HepG2 (cell line): ENCODE results near the gene SCYL1. TPM values are rescaled to one million over a fixed set of nuclear protein-coding genes. Genes with fewer than 3 reads are reported as not detected.

Experiments
- ARID2 ChIP-seq: sonication (generic); formaldehyde crosslinking; IDR thresholded peaks from 2 replicates; pipeline ENCODE4 v1.8.1; 2022; ENCODE audit warnings: mild to moderate bottlenecking, missing genetic modification reagents, borderline replicate concordance
- JDP2 ChIP-seq: sonication (generic); formaldehyde crosslinking; IDR thresholded peaks from 2 replicates; pipeline ENCODE4 v1.8.1; 2022; ENCODE audit warnings: missing genetic modification reagents, borderline replicate concordance
- KAT8 ChIP-seq: IDR thresholded peaks from 2 replicates; pipeline ENCODE4 v1.6.1; 2016; ENCODE audit warnings: missing genetic modification reagents, missing compliant biosample characterization
- MLLT10 ChIP-seq: sonication (generic); formaldehyde crosslinking; IDR thresholded peaks from 2 replicates; pipeline ENCODE4 v1.4.0; 2020; ENCODE audit warnings: missing genetic modification reagents
- PITX1 ChIP-seq: sonication (generic); formaldehyde crosslinking; IDR thresholded peaks from 2 replicates; pipeline ENCODE4 v1.5.1; 2020; ENCODE audit warnings: mild to moderate bottlenecking, missing genetic modification reagents
- REL ChIP-seq: sonication (generic); formaldehyde crosslinking; conservative IDR thresholded peaks from 2 replicates; pipeline ENCODE4 v1.8.0; 2022; ENCODE audit warnings: mild to moderate bottlenecking, missing genetic modification reagents, moderate library complexity
- REPIN1 ChIP-seq: sonication (generic); formaldehyde crosslinking; IDR thresholded peaks from 2 replicates; pipeline ENCODE4 v1.8.0; 2022; ENCODE audit warnings: missing genetic modification reagents, low read depth, mild to moderate bottlenecking, borderline replicate concordance
- ZNF543 ChIP-seq: sonication (generic); formaldehyde crosslinking; IDR thresholded peaks from 2 replicates; pipeline ENCODE4 v1.4.0; 2020; ENCODE audit warnings: mild to moderate bottlenecking, missing genetic modification reagents
- ZNF562 ChIP-seq: sonication (generic); formaldehyde crosslinking; IDR thresholded peaks from 2 replicates; pipeline ENCODE4 v1.8.0; 2022; ENCODE audit warnings: missing genetic modification reagents, borderline replicate concordance
- polyA plus RNA-seq, 8 experiments: library from polyadenylated mRNA; depleted of rRNA in 3 of 8; stranded (reverse) in 7 of 8; unstranded in 1 of 8; fragments of >200 nt; fragmentation: Illumina TruSeq in 4 of 8; extraction: Trizol in 4 of 8; gene quantifications; 2 replicates each; pipeline versions ENCODE4 v1.2.1 to v1.2.3, GENCODE V29; 2011 to 2016; ENCODE audit warnings: low read depth in 4 of 8, missing spikeins in 1 of 8, mixed read lengths in 1 of 8; ENCODE audit not compliant: insufficient read depth in 1 of 8
- total RNA-seq, 5 experiments: library from RNA; depleted of rRNA; stranded (reverse); fragments of >200 nt; fragmentation: Illumina TruSeq; extraction: Trizol; gene quantifications; 2 replicates each; pipeline ENCODE4 v1.2.3, GENCODE V29; 2016; ENCODE audit warnings: low read depth in 1 of 5
- TF ChIP-seq, protein P1 (sequence below): IDR thresholded peaks from 2 replicates; pipeline ENCODE4 v1.6.1; 2016; ENCODE audit warnings: low read depth
- TF ChIP-seq, protein P2 (sequence below): sonication (generic); formaldehyde crosslinking; IDR thresholded peaks from 2 replicates; pipeline ENCODE4 v1.4.0; 2020; ENCODE audit warnings: missing genetic modification reagents, low read depth, mild to moderate bottlenecking, borderline replicate concordance
- TF ChIP-seq, protein P3 (sequence below): sonication (generic); formaldehyde crosslinking; IDR thresholded peaks from 2 replicates; pipeline ENCODE4 v1.5.0; 2020; ENCODE audit warnings: missing genetic modification reagents, mild to moderate bottlenecking, borderline replicate concordance
- TF ChIP-seq, protein P4 (sequence below): sonication (generic); formaldehyde crosslinking; conservative IDR thresholded peaks from 2 replicates; pipeline ENCODE4 v1.4.0; 2020; ENCODE audit warnings: mild to moderate bottlenecking, missing genetic modification reagents, moderate library complexity
- TF ChIP-seq, protein P5 (sequence below): sonication (generic); formaldehyde crosslinking; IDR thresholded peaks from 2 replicates; pipeline ENCODE4 v1.4.0; 2020; ENCODE audit warnings: missing genetic modification reagents, borderline replicate concordance

Gene SCYL1
- total and polyA plus RNA-seq, 2 of the 13 experiments (the other 11 are each of a cell fraction or from before 2014, with no cell fraction given), result 65.9 to 103 TPM

DNA sequence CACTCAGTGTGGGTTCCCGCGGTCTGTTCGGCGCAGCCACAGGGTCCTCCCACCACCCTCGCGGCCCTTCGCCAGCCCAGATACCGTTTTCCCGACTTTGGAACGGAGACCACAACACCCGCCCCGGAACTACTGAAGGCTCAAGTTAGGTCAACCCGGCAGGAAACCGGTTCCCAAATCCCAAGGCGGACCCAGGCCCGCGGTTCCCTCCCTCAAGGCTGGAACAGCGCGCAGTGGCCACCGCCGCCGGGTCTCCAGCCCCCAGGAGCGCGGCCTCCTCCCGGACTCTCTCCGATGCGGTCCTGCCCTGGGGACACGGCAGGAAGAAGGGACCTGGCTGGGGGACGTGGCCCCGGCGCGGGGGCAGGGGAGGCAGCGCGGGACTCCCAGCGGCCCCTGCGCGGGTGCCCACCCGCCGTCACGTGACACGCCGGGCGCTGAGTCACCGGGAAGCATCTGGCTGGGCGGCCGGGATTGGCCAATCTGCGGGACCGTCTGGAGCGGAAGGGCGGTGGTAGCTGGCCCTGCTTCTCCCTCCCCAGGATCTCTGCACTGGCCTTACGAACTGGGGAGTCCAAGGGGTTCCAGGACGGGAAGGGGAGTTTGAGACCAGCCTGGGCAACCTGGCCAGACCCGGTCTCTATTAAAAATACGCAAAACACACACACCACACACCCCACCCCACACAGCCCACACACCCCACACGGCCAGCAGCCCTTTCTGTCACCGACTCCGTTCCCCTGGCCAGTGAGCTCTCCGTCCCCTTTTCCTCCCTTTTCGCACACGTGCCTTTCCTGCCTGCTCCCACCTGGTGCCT is 47.5 kb upstream of the SCYL1 start (continued):
- TF ChIP-seq, protein P1, sequence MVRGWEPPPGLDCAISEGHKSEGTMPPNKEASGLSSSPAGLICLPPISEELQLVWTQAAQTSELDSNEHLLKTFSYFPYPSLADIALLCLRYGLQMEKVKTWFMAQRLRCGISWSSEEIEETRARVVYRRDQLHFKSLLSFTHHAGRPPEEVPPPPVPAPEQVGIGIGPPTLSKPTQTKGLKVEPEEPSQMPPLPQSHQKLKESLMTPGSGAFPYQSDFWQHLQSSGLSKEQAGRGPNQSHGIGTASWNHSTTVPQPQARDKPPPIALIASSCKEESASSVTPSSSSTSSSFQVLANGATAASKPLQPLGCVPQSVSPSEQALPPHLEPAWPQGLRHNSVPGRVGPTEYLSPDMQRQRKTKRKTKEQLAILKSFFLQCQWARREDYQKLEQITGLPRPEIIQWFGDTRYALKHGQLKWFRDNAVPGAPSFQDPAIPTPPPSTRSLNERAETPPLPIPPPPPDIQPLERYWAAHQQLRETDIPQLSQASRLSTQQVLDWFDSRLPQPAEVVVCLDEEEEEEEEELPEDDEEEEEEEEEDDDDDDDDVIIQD, result no peak
- TF ChIP-seq ARID2, result peak; percentile 69; the same call in 1 of the 2 replicates
- peak; percentile 82; the same call in 1 of the 2 replicates for TF ChIP-seq REL (CRISPR knock-in tag)
- TF ChIP-seq JDP2 (CRISPR knock-in tag), result no peak; the same call in 1 of the 2 replicates
- TF ChIP-seq, protein P2, sequence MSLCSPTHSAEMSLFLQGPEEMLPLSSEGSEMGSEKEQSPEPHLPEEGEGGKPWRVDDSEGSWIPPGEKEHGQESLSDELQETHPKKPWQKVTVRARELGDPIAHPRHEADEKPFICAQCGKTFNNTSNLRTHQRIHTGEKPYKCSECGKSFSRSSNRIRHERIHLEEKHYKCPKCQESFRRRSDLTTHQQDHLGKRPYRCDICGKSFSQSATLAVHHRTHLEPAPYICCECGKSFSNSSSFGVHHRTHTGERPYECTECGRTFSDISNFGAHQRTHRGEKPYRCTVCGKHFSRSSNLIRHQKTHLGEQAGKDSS (CRISPR knock-in tag), result no peak
- TF ChIP-seq ZNF562 (CRISPR knock-in tag), result no peak
- TF ChIP-seq, protein P3, sequence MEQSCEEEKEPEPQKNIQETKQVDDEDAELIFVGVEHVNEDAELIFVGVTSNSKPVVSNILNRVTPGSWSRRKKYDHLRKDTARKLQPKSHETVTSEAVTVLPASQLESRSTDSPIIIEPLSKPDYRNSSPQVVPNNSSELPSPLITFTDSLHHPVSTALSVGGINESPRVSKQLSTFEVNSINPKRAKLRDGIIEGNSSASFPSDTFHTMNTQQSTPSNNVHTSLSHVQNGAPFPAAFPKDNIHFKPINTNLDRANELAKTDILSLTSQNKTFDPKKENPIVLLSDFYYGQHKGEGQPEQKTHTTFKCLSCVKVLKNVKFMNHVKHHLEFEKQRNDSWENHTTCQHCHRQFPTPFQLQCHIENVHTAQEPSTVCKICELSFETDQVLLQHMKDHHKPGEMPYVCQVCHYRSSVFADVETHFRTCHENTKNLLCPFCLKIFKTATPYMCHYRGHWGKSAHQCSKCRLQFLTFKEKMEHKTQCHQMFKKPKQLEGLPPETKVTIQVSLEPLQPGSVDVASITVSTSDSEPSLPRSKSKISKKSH (CRISPR knock-in tag), result no peak; the same call in 1 of the 2 replicates
- 0 out of 2 replicates have a peak, but pooled peaks have one; percentile 49 for TF ChIP-seq REPIN1 (CRISPR knock-in tag)
- TF ChIP-seq KAT8 (CRISPR knock-in tag), result peak; percentile 90
- TF ChIP-seq MLLT10 (CRISPR knock-in tag), result no peak
- TF ChIP-seq, protein P4, sequence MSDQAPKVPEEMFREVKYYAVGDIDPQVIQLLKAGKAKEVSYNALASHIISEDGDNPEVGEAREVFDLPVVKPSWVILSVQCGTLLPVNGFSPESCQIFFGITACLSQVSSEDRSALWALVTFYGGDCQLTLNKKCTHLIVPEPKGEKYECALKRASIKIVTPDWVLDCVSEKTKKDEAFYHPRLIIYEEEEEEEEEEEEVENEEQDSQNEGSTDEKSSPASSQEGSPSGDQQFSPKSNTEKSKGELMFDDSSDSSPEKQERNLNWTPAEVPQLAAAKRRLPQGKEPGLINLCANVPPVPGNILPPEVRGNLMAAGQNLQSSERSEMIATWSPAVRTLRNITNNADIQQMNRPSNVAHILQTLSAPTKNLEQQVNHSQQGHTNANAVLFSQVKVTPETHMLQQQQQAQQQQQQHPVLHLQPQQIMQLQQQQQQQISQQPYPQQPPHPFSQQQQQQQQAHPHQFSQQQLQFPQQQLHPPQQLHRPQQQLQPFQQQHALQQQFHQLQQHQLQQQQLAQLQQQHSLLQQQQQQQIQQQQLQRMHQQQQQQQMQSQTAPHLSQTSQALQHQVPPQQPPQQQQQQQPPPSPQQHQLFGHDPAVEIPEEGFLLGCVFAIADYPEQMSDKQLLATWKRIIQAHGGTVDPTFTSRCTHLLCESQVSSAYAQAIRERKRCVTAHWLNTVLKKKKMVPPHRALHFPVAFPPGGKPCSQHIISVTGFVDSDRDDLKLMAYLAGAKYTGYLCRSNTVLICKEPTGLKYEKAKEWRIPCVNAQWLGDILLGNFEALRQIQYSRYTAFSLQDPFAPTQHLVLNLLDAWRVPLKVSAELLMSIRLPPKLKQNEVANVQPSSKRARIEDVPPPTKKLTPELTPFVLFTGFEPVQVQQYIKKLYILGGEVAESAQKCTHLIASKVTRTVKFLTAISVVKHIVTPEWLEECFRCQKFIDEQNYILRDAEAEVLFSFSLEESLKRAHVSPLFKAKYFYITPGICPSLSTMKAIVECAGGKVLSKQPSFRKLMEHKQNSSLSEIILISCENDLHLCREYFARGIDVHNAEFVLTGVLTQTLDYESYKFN (CRISPR knock-in tag), result peak; percentile 61
- 0 out of 2 replicates have a peak, but pooled peaks have one; percentile 51 for TF ChIP-seq PITX1 (CRISPR knock-in tag)
- TF ChIP-seq ZNF543 (CRISPR knock-in tag), result peak; percentile 83
- TF ChIP-seq, protein P5, sequence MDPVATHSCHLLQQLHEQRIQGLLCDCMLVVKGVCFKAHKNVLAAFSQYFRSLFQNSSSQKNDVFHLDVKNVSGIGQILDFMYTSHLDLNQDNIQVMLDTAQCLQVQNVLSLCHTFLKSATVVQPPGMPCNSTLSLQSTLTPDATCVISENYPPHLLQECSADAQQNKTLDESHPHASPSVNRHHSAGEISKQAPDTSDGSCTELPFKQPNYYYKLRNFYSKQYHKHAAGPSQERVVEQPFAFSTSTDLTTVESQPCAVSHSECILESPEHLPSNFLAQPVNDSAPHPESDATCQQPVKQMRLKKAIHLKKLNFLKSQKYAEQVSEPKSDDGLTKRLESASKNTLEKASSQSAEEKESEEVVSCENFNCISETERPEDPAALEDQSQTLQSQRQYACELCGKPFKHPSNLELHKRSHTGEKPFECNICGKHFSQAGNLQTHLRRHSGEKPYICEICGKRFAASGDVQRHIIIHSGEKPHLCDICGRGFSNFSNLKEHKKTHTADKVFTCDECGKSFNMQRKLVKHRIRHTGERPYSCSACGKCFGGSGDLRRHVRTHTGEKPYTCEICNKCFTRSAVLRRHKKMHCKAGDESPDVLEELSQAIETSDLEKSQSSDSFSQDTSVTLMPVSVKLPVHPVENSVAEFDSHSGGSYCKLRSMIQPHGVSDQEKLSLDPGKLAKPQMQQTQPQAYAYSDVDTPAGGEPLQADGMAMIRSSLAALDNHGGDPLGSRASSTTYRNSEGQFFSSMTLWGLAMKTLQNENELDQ (CRISPR knock-in tag), result no peak
